Measurements from ENCODE around the gene NPHP4.

- TF ChIP-seq CTCF (IDR thresholded peaks at IDR 0.05; ENCODE audit: low read length) (no peak), EZH2 (IDR thresholded peaks at IDR 0.05; ENCODE audit: borderline replicate concordance, low read length) (no peak)
Observed at GRCh38 chr1:5926686-5927435, 65.4 kb downstream of the NPHP4 start.

All from OCI-LY1 (cell line).